ENCODE measurements around the gene RHO.

The RHO gene

GRCh38 chr3:129519896-129520715 lies 8.3 kb upstream of the RHO start:
- no peak for DNase-seq (ENCODE audit: low read depth in 2 of 2)

DNA sequence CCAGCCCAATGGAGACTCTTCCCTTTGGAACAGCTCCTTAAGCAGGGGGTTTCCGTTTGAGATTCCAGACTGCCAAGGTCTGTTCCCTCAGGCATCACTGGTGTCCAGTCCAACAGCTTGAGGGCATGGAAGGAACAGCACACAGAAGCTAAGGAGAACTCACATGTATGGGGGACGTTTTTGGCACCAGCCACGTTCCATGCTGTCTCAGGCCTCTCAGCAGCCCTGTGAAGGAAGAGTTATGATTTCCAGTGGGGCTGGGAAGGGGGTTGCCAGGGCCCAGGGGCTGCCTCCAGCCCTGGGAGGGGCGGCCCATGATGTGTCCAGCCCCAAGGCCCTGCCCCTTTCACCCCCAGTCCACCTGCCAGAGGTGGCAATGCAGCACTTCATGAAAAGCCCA lies 7.5 kb upstream of the RHO start:
- no peak for DNase-seq (ENCODE audit: low read depth in 2 of 2)

DNA sequence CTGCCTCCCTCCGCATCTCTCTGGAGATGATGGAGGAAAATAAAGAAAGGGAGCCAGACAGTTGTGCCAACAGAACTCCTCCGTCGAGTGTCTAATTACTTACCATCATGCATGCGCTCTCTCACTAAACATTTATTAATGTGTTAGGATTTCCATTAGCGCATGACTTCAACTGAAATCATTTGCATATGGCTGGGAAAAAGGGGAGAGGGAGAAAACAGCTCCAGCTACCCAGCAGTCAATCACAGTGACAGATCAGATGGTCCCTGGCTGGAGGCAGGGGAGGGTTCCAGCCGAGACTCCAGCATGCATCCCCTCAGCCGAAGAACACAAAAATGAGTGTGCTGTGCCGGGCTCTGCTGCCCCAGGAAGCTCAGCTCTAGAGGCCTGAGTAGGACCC lies 6.8 kb upstream of the RHO start:
- DNase-seq (ENCODE audit: low read depth in 2 of 2) = no peak

DNA sequence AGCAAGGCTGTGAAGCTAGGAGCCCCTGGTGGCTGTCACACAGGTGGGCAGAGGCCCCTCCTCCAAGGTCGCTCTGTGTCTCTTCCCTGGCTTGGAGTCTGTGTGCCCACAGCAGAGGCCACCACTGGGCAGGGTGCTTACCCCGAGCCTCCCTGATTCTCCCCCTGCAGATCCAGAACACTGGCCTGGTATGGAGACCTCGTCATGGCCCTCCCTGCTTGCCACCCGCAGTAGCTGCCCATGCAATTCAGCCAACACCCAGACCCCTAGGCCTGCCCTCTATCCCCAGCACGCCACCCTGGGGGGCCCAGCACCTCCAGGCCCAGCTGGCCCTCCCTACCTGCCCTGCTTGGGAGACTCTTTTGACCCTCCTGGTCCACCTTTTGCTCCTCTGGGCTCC lies 5.5 kb upstream of the RHO start:
- no peak for DNase-seq (ENCODE audit: low read depth in 2 of 2)

DNA sequence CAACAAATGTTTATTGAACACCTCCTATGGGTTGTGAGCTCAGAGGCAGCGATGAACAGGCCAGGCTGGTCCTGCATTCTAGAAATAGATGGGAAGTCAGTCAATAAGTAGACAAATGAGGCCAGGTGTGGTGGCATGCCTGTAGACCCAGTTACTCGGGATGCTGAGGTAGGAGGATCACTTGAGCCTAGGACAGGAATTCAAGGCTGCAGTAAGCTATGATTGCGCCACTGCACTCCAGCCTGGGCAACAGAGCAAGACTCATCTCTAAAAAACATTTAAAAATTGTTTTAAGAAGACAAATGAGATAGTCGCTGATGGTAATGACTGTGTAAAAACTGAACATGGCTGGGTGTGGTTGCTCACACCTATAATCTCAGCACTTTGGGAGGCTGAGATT lies 4.4 kb upstream of the RHO start:
- DNase-seq (ENCODE audit: low read depth in 2 of 2) = no peak

DNA sequence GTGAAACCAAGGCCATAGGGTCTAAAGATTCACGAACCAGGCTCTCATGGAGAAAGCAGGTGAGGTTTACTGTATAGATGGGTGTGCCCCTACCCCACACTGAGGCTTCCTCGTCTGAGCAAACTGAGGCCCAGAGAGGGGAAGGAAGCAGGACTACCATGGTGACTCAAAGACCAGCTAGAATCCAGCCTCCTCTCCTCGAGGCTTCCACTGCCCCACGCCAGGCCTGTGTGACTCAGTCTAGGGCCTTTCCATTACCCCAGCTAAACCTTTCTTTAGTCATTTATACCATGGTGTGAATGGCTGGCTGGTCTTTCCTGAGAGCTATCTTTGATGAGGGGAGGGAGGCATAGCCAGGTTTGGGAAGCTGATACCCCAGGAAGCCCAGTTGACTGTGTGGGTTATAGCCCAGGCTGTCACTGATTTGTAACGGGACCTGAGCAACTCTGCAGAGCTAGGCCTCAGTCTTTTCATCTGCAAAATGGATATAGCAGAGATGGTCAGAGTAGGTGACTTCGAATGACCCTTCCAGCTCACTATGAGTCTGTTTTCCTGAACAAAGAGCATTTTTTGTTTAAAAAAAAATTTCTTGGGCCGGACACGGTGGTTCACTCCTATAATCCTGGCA lies 3.0 kb upstream of the RHO start:
- no peak for DNase-seq (ENCODE audit: low read depth in 2 of 2)

DNA sequence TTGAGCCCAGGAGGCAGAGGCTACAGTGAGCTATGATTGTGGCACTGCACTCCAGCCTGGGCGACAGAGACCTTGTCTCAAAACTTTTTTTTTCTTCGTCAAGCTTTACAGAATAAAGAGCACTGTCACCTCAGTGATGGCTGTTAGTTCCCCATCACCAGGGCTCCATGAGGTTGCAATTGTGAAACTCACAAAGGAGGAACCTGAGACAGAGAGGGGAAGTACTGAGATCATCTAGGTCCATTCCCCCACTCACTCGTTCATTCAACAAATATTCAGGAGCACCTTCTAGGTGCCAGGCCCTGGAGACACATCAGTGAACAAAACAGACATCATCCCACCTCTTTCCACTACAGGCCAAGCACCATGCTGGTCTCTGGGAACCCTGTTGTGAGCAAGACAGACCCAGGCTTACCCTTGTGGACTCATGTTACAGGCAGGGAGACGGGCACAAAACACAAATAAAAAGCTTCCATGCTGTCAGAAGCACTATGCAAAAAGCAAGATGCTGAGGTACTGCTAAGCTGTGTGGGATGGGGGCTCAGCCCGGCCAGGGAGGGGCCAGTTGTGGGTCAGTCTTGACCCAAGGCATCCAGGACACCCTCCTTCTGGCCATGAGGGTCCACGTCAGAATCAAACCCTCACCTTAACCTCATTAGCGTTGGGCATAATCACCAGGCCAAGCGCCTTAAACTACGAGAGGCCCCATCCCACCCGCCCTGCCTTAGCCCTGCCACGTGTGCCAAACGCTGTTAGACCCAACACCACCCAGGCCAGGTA lies 2.1 kb upstream of the RHO start:
- DNase-seq (ENCODE audit: low read depth in 2 of 2) = no peak

DNA sequence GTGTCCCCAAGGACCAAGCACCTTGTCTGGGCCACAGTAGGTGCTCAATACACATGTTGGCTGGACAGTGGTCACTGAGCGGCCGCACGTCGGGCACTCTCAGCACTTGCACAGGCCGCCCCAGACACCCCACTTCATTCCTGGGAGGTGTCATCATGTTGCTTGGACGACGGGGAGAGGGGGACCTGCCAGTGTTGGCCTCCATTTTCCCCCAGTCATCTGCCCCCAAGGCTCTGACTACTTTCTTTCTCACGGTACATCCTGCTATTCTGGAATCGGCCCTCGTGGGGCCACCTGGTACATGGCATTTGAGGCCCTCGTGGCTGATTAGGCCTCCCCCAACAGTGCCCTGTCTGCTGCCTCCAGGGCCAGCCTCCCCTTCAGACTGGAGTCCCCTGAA lies 1.2 kb upstream of the RHO start:
- DNase-seq (ENCODE audit: low read depth in 2 of 2) = no peak

DNA sequence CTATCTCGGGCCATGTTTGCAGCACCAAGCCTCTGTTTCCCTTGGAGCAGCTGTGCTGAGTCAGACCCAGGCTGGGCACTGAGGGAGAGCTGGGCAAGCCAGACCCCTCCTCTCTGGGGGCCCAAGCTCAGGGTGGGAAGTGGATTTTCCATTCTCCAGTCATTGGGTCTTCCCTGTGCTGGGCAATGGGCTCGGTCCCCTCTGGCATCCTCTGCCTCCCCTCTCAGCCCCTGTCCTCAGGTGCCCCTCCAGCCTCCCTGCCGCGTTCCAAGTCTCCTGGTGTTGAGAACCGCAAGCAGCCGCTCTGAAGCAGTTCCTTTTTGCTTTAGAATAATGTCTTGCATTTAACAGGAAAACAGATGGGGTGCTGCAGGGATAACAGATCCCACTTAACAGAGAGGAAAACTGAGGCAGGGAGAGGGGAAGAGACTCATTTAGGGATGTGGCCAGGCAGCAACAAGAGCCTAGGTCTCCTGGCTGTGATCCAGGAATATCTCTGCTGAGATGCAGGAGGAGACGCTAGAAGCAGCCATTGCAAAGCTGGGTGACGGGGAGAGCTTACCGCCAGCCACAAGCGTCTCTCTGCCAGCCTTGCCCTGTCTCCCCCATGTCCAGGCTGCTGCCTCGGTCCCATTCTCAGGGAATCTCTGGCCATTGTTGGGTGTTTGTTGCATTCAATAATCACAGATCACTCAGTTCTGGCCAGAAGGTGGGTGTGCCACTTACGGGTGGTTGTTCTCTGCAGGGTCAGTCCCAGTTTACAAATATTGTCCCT lies 1.2 kb downstream of the RHO start:
- no peak for DNase-seq (ENCODE audit: low read depth in 2 of 2)

GRCh38 chr3:129530251-129530791 lies 1.9 kb downstream of the RHO start:
- no peak for DNase-seq (ENCODE audit: low read depth in 2 of 2)

DNA sequence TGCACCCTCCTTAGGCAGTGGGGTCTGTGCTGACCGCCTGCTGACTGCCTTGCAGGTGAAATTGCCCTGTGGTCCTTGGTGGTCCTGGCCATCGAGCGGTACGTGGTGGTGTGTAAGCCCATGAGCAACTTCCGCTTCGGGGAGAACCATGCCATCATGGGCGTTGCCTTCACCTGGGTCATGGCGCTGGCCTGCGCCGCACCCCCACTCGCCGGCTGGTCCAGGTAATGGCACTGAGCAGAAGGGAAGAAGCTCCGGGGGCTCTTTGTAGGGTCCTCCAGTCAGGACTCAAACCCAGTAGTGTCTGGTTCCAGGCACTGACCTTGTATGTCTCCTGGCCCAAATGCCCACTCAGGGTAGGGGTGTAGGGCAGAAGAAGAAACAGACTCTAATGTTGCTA lies 2.4 kb downstream of the RHO start:
- DNase-seq (ENCODE audit: low read depth in 2 of 2) = no peak

DNA sequence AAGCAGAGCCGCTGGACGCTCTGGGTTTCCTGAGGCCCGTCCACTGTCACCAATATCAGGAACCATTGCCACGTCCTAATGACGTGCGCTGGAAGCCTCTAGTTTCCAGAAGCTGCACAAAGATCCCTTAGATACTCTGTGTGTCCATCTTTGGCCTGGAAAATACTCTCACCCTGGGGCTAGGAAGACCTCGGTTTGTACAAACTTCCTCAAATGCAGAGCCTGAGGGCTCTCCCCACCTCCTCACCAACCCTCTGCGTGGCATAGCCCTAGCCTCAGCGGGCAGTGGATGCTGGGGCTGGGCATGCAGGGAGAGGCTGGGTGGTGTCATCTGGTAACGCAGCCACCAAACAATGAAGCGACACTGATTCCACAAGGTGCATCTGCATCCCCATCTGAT lies 3.3 kb downstream of the RHO start:
- DNase-seq (ENCODE audit: low read depth in 2 of 2) = no peak

- DNase-seq (ENCODE audit: low read depth in 2 of 2) = no peak
Measured at GRCh38 chr3:129532261-129532660, 3.8 kb downstream of the RHO start.

- DNase-seq (ENCODE audit: low read depth in 2 of 2) = no peak
Measured at GRCh38 chr3:129533406-129533805, 5.0 kb downstream of the RHO start.

- no peak for DNase-seq (ENCODE audit: low read depth in 2 of 2)
Measured at GRCh38 chr3:129534428-129535027, 6.1 kb downstream of the RHO start.

- DNase-seq (ENCODE audit: low read depth in 2 of 2) = no peak
Measured at GRCh38 chr3:129535075-129535474, 6.6 kb downstream of the RHO start.

DNA sequence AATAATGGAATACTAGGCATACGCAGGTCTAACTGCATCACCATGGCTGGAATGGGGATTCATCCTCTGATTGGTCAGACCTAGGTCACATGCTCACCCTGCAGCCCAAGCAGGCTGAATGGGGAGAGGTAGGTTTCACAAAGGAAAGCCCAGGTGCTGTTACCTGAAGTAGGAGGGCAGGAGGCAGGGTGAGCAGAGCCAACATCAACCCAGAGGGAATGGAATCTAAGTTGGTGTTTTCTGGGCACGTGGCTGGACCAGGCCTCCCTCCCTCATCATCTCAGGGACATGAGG lies 7.9 kb downstream of the RHO start:
- no peak for DNase-seq (ENCODE audit: low read depth in 2 of 2)

- no peak for DNase-seq (ENCODE audit: low read depth in 2 of 2)
Measured at GRCh38 chr3:129536804-129537203, 8.4 kb downstream of the RHO start.

DNA sequence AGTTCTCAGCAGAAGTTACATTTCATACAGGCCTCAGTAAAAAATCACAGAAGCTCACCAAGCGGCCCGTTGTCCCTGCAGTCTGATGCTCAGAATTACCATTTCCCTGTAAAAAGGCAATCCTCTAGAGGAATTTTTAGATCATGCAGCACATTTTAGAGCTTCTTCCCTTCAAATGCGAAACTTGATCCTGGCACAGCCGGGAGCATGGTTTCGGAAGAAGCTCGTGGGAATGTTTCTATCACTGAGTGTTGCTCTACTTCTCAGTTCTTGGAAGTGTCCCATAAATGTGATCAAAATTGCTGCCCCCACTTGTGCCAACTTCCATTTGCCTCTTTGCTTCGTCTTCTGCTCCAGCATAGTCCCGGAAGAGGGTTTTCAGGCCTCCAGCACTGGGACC lies 10.8 kb downstream of the RHO start:
- no peak for DNase-seq (ENCODE audit: low read depth in 2 of 2)

GRCh38 chr3:129540776-129541516 lies 12.5 kb downstream of the RHO start:
- no peak for DNase-seq (ENCODE audit: low read depth in 2 of 2)

DNA sequence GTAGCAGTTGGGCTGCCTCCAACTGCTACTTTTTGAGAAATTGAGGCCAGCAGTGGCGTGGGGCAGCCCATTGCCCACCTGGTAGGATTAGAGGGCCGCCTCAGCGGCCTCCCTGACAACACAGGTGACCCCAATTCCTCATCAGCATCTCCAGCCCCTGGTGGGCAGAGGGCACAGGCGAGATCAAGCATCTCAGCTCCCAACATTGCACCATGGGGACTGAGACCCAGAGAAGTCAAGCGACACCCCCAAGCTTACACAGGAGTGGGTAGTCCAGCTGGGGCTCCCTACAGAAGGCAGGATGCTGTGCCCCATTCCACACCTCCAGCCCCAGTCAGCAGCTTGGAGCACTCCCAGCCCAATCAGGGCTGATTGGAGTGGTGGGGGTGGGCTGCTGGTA lies 14.3 kb downstream of the RHO start:
- DNase-seq (ENCODE audit: low read depth in 2 of 2) = no peak
